TTC549 (cell line): ENCODE measurements around the gene CLDN15.

ENCODE experiments used
- FAIRE-seq: peaks from 2 replicates; lab custom pipeline; 2012; peaks lifted over from hg19 to GRCh38; lab: Jason Lieb, UNC

CLDN15 gene

GRCh38 chr7:101198476-101198875, 39.1 kb downstream of the CLDN15 start:
- no peak for FAIRE-seq

- no peak for FAIRE-seq
Observed at GRCh38 chr7:101197991-101198390, 39.6 kb downstream of the CLDN15 start.

- no peak for FAIRE-seq
Observed at GRCh38 chr7:101195884-101196283, 41.7 kb downstream of the CLDN15 start.

- FAIRE-seq: no peak
Observed at GRCh38 chr7:101189109-101189508, 48.5 kb downstream of the CLDN15 start.

- no peak for FAIRE-seq
Observed at GRCh38 chr7:101186844-101187428, 50.7 kb downstream of the CLDN15 start.

GRCh38 chr7:101186194-101186593, 51.4 kb downstream of the CLDN15 start:
- no peak for FAIRE-seq

GRCh38 chr7:101185258-101185839, 52.3 kb downstream of the CLDN15 start:
- no peak for FAIRE-seq
